H9 (cell line): ENCODE measurements around the gene TRAPPC14. TPM values are rescaled to one million over a fixed set of nuclear protein-coding genes. Genes with fewer than 3 reads are reported as not detected.

Experiments
- DNase-seq: peaks from one replicate; pipeline ENCODE4 v3.0.0-alpha.2; 2017
- H2AFZ ChIP-seq: one replicate; pipeline ENCODE4 v1.6.1; 2013; ENCODE audit warnings: mild to moderate bottlenecking, low read length, control low read depth, moderate library complexity
- H2AK5ac ChIP-seq: 2 replicates; pipeline ENCODE4 v1.6.1; 2013; ENCODE audit warnings: low read length, control low read depth, mixed read lengths; ENCODE audit not compliant: insufficient read length
- H2BK120ac ChIP-seq: one replicate; pipeline ENCODE4 v1.6.1; 2013; ENCODE audit warnings: low read depth, mild to moderate bottlenecking, low read length, control low read depth, inconsistent platforms; ENCODE audit not compliant: poor library complexity, severe bottlenecking
- H2BK12ac ChIP-seq: 2 replicates; pipeline ENCODE4 v1.6.1; 2013; ENCODE audit warnings: low read length, control low read depth, mixed read lengths, low read depth; ENCODE audit not compliant: insufficient read length
- H2BK15ac ChIP-seq: 2 replicates; pipeline ENCODE4 v1.6.1; 2013; ENCODE audit warnings: low read depth, low read length, control low read depth
- H2BK20ac ChIP-seq: one replicate; pipeline ENCODE4 v1.6.1; 2013; ENCODE audit warnings: low read depth, mild to moderate bottlenecking, low read length, control low read depth, inconsistent platforms; ENCODE audit not compliant: poor library complexity, severe bottlenecking
- H2BK5ac ChIP-seq: 2 replicates; pipeline ENCODE4 v1.6.1; 2013; ENCODE audit warnings: low read length, control low read depth, mixed read lengths; ENCODE audit not compliant: insufficient read length
- H3K14ac ChIP-seq: 2 replicates; pipeline ENCODE4 v1.6.1; 2013; ENCODE audit warnings: low read length, control low read depth; ENCODE audit not compliant: insufficient read depth
- H3K18ac ChIP-seq: 2 replicates; pipeline ENCODE4 v1.6.1; 2013; ENCODE audit warnings: low read depth, mild to moderate bottlenecking, mixed read lengths, low read length, control low read depth; ENCODE audit not compliant: insufficient read length
- H3K23ac ChIP-seq: 2 replicates; pipeline ENCODE4 v1.6.1; 2013; ENCODE audit warnings: low read length, control low read depth, mixed read lengths, low read depth; ENCODE audit not compliant: insufficient read length
- H3K23me2 ChIP-seq: 2 replicates; pipeline ENCODE4 v1.6.1; 2013; ENCODE audit warnings: low read depth, mild to moderate bottlenecking, mixed read lengths, low read length, control low read depth; ENCODE audit not compliant: insufficient read length, poor library complexity, severe bottlenecking
- H3K27ac ChIP-seq: 2 replicates; pipeline ENCODE4 v1.5.1; 2013; ENCODE audit warnings: low read length, control low read depth, mixed read lengths, low read depth; ENCODE audit not compliant: insufficient read length
- H3K27me3 ChIP-seq: 2 replicates; pipeline ENCODE4 v1.6.1; 2013; ENCODE audit warnings: low read length, control low read depth, inconsistent platforms; ENCODE audit not compliant: insufficient read depth
- H3K4ac ChIP-seq: 2 replicates; pipeline ENCODE4 v1.6.1; 2013; ENCODE audit warnings: low read depth, mild to moderate bottlenecking, control low read depth, inconsistent platforms, low read length, moderate library complexity
- H3K4me1 ChIP-seq: 2 replicates; pipeline ENCODE4 v1.6.1; 2013; ENCODE audit warnings: low read length, control low read depth, inconsistent platforms; ENCODE audit not compliant: insufficient read depth
- H3K4me2 ChIP-seq: 2 replicates; pipeline ENCODE4 v1.6.1; 2013; ENCODE audit warnings: low read length, control low read depth, mixed read lengths; ENCODE audit not compliant: insufficient read length, insufficient read depth
- H3K56ac ChIP-seq: 2 replicates; pipeline ENCODE4 v1.6.1; 2013; ENCODE audit warnings: low read depth, mild to moderate bottlenecking, mixed read lengths, low read length, control low read depth; ENCODE audit not compliant: insufficient read length
- H3K79me1 ChIP-seq: 2 replicates; pipeline ENCODE4 v1.6.1; 2013; ENCODE audit warnings: low read depth, mild to moderate bottlenecking, moderate library complexity, low read length, control low read depth, inconsistent platforms; ENCODE audit not compliant: insufficient read depth, poor library complexity, severe bottlenecking
- H3K79me2 ChIP-seq: 2 replicates; pipeline ENCODE4 v1.6.1; 2013; ENCODE audit warnings: low read length, control low read depth, inconsistent platforms; ENCODE audit not compliant: insufficient read depth
- H3K9ac ChIP-seq: 2 replicates; pipeline ENCODE4 v1.6.1; 2013; ENCODE audit warnings: low read length, control low read depth, mixed read lengths; ENCODE audit not compliant: insufficient read length; ENCODE audit errors: extremely low read depth
- H3K9me3 ChIP-seq: one replicate; pipeline ENCODE4 v1.6.1; 2013; ENCODE audit warnings: low read depth, low read length, inconsistent platforms; ENCODE audit not compliant: control insufficient read depth
- H3T11ph ChIP-seq: one replicate; pipeline ENCODE4 v1.6.1; 2013; ENCODE audit warnings: mild to moderate bottlenecking, low read length, control low read depth, inconsistent platforms
- H4K20me1 ChIP-seq: one replicate; pipeline ENCODE4 v1.6.1; 2013; ENCODE audit not compliant: control insufficient read depth, insufficient read length, insufficient read depth
- H4K5ac ChIP-seq: 2 replicates; pipeline ENCODE4 v1.6.1; 2013; ENCODE audit warnings: low read depth, mild to moderate bottlenecking, mixed read lengths, low read length, control low read depth; ENCODE audit not compliant: insufficient read length
- H4K8ac ChIP-seq: replicated peaks from 2 replicates; pipeline ENCODE4 v1.6.1; 2013; ENCODE audit warnings: low read length, control low read depth, mixed read lengths, low read depth; ENCODE audit not compliant: insufficient read length
- H4K91ac ChIP-seq: 2 replicates; pipeline ENCODE4 v1.6.1; 2013; ENCODE audit warnings: low read depth, mild to moderate bottlenecking, moderate library complexity, mixed read lengths, low read length, control low read depth; ENCODE audit not compliant: insufficient read length
- H3K27ac Mint-ChIP-seq, 3 experiments: 2 replicates in 2 of 3; 3 replicates in 1 of 3; pipeline ENCODE4 v1.8.0; 2020 to 2021; ENCODE audit warnings: mixed read lengths in 3 of 3, mild to moderate bottlenecking in 1 of 3, moderate library complexity in 1 of 3
- H3K27me3 Mint-ChIP-seq: 2 replicates; pipeline ENCODE4 v1.8.0; 2021; ENCODE audit warnings: low read depth, mild to moderate bottlenecking, moderate library complexity, mixed read lengths
- H3K36me3 Mint-ChIP-seq, 3 experiments: 2 replicates in 2 of 3; 3 replicates in 1 of 3; pipeline ENCODE4 v1.8.0; 2020 to 2021; ENCODE audit warnings: low read depth in 3 of 3, mixed read lengths in 3 of 3; ENCODE audit not compliant: insufficient read depth in 1 of 3
- H3K4me1 Mint-ChIP-seq, 2 experiments: 2 replicates each; pipeline ENCODE4 v1.8.0; 2020; ENCODE audit warnings: mixed read lengths in 2 of 2
- H3K4me3 Mint-ChIP-seq, 2 experiments: 2 replicates in 1 of 2; 3 replicates in 1 of 2; pipeline ENCODE4 v1.8.0; 2020 to 2021; ENCODE audit warnings: mild to moderate bottlenecking in 2 of 2, mixed read lengths in 2 of 2, moderate library complexity in 1 of 2
- H3K9me3 Mint-ChIP-seq, 2 experiments: 2 replicates in 1 of 2; 3 replicates in 1 of 2; pipeline ENCODE4 v1.8.0; 2020; ENCODE audit warnings: mild to moderate bottlenecking in 2 of 2, mixed read lengths in 2 of 2, moderate library complexity in 1 of 2
- CTCF ChIP-seq: fragments of 200-600 bp; sonication (generic); conservative IDR thresholded peaks from 3 replicates; pipeline ENCODE4 v1.8.0; 2021; ENCODE audit warnings: antibody characterized with exemption, mild to moderate bottlenecking
- WGBS: extraction: QIAGEN DNeasy Blood & Tissue Kit; methylation state at CpG from one replicate; pipeline ENCODE4 v1.1.7; 2013; ENCODE audit warnings: missing lambda C conversion rate, low lambda C conversion rate, mixed read lengths; ENCODE audit not compliant: insufficient read length; ENCODE audit errors: extremely low coverage; 5-methylcytosine and 5-hydroxymethylcytosine counted together
- total RNA-seq: library from RNA; stranded (reverse); gene quantifications from 2 replicates; pipeline ENCODE4 v1.2.1, GENCODE V29; 2021

The TRAPPC14 gene
- total RNA-seq, 1 experiment from 2014 or later: 32.8 TPM

GRCh38 chr7:100195222-100195621, 36.7 kb upstream of the TRAPPC14 start:
- H4K91ac ChIP-seq: no peak overlapping the region
- no peak overlapping the region for H3K14ac ChIP-seq
- Mint-ChIP-seq H3K9me3 (no peaks in the 10 kb centered on the region), H3K27ac (no peak overlapping the region), H3K36me3 (no peaks in the 10 kb centered on the region), H3K27me3 (peaks cover 31% of the 10 kb centered on the region), H3K4me3 (no peak overlapping the region), H3K4me1 (peaks cover 4 to 11% of the 10 kb centered on the region in 2 experiments)
- H3K23me2 ChIP-seq: no peaks in the 10 kb centered on the region
- no peaks in the 10 kb centered on the region; the same call in 1 of the 2 replicates for H3K27me3 ChIP-seq
- no peaks in the 10 kb centered on the region for H3K79me1 ChIP-seq
- no peaks in the 10 kb centered on the region for H4K20me1 ChIP-seq
- no peak overlapping the region for H2AK5ac ChIP-seq
- H2AFZ ChIP-seq: no peak overlapping the region
- no peak overlapping the region for H2BK120ac ChIP-seq
- H3K18ac ChIP-seq: no peak overlapping the region
- H4K8ac ChIP-seq: no peak overlapping the region
- no peak for DNase-seq
- no peak overlapping the region for H2BK5ac ChIP-seq
- H3K9me3 ChIP-seq: no peaks in the 10 kb centered on the region
- no peak overlapping the region for H3K27ac ChIP-seq
- no peak for TF ChIP-seq CTCF
- no CpG with 5 or more reads among the region's 2 CpGs for WGBS
- H3K56ac ChIP-seq: no peak overlapping the region
- no peak overlapping the region for H3K9ac ChIP-seq
- no peak overlapping the region for H2BK12ac ChIP-seq
- no peak overlapping the region for H3K4ac ChIP-seq
- H4K5ac ChIP-seq: no peak overlapping the region
- no peaks in the 10 kb centered on the region; the same call in 1 of the 2 replicates for H3K4me1 ChIP-seq
- H3K23ac ChIP-seq: no peak overlapping the region
- H3K4me2 ChIP-seq: no peak overlapping the region
- H3T11ph ChIP-seq: no peak overlapping the region
- no peaks in the 10 kb centered on the region for H3K79me2 ChIP-seq
- H2BK15ac ChIP-seq: no peak overlapping the region
- H2BK20ac ChIP-seq: no peak overlapping the region
